Activated T-cell treated with anti-CD3 and anti-CD28 coated beads, Interleukin-2, amount 50 U/mL, for 1 hour (primary cell): ENCODE measurements around the gene PCA3.

Source experiments
- DNase-seq: peaks from one replicate; pipeline ENCODE4 v3.0.0-alpha.2; 2020

PCA3 gene

DNA sequence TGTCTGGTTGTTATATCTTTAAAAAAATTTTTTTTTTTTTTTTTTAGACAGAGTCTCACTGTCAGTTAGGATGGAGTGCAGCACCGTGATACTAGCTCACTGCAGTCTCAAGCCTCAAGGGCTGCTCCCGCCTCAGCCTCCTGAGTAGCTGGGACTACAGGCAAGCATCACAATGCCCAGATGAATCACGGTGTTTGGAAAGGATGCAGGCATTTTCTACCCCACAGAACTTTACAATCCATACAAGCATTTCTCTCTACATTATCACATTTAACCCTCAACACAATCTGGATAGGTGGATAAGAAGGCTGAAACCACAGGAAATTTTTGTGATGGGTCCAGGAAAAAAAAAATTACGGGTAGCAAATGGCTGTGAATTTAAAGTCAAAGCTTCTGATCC is 5.8 kb upstream of the PCA3 start:
- DNase-seq, result no peak

DNA sequence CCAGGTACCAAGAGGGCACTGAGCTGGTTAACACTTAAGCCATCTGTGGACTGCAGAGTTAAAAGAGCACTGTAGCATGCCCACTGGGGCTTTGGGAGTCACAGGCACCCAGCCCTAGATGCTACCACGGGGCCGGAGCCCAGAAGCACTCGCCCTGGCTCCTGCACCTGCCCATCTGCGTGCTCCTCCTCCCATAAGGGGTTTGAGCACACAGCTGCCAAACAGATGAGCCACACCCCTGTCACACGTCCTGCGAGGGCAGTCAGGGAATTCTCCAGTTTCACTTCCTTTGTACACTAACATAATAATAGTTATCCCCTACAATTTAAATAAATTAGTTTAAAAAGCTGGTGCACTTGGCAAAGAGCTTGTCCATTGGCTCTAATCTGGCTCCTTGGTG is 4.5 kb upstream of the PCA3 start:
- no peak for DNase-seq

DNA sequence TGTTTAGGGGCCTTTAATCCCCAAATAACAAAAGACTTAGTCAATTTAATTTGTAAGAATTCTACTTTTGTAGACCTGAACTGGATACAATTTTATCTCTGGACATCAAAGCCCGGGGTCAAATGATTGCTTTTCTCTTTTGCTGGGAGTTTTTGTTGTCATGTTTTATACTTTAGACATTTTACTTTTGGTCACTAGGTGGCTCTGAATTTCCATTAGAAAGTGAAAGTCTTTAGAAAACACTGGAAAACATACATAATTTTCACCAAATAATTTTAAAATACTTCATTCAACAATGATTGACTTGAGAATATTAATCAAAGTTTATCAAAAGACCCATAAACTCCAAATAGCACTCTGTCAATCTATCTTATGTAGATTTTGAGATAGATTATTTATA is 2.8 kb upstream of the PCA3 start:
- no peak for DNase-seq

GRCh38 chr9:76766126-76766525 is 1.9 kb downstream of the PCA3 start:
- DNase-seq, result no peak

- no peak for DNase-seq
Observed at GRCh38 chr9:76772686-76773445, 8.6 kb downstream of the PCA3 start.

DNA sequence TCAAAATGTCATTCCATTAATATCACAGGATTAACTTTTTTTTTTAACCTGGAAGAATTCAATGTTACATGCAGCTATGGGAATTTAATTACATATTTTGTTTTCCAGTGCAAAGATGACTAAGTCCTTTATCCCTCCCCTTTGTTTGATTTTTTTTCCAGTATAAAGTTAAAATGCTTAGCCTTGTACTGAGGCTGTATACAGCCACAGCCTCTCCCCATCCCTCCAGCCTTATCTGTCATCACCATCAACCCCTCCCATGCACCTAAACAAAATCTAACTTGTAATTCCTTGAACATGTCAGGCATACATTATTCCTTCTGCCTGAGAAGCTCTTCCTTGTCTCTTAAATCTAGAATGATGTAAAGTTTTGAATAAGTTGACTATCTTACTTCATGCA is 20.6 kb downstream of the PCA3 start:
- DNase-seq, result no peak

DNA sequence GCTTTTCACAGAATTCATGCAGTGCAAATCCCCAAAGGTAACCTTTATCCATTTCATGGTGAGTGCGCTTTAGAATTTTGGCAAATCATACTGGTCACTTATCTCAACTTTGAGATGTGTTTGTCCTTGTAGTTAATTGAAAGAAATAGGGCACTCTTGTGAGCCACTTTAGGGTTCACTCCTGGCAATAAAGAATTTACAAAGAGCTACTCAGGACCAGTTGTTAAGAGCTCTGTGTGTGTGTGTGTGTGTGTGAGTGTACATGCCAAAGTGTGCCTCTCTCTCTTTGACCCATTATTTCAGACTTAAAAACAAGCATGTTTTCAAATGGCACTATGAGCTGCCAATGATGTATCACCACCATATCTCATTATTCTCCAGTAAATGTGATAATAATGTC is 21.3 kb downstream of the PCA3 start:
- no peak for DNase-seq

DNA sequence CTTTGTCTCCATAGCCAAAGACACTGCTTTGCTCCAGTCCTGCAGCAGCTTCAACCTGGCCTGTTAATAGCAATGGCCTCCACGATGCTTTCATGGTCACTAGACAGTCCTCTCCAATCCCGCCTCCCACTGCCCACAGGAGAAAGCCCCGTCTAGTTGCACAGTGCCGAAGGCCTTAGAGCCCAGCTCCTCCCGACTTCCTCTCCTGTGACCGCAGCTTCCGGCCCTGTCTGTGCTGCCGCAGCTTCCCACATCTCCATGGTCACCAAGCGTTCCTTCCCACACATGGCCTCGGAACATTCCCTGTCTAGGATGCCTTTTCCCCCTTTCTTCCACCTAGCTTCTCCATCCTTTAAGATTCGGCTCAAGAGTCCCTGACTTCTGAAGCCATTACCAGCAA is 23.4 kb downstream of the PCA3 start:
- DNase-seq, result no peak

DNA sequence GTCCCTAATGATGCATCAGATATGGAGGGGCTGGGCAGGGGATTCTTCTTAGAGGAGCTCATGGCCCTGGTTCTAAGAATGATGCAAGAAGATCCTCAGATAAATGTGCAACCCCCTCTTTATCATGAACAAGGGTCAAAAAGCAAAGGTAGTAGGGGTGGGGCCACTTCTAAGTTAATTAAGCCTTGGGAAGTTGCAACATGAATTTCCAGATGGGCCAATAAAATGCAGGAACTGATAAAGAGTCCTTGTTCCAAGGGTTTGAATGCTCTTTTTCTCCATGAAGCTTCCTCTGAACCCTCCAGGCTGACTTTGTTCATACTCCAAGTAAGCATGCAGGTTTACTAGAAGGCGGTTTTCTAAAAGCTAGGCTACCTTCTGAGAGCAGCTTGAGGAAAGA is 25.6 kb downstream of the PCA3 start:
- DNase-seq, result no peak

DNA sequence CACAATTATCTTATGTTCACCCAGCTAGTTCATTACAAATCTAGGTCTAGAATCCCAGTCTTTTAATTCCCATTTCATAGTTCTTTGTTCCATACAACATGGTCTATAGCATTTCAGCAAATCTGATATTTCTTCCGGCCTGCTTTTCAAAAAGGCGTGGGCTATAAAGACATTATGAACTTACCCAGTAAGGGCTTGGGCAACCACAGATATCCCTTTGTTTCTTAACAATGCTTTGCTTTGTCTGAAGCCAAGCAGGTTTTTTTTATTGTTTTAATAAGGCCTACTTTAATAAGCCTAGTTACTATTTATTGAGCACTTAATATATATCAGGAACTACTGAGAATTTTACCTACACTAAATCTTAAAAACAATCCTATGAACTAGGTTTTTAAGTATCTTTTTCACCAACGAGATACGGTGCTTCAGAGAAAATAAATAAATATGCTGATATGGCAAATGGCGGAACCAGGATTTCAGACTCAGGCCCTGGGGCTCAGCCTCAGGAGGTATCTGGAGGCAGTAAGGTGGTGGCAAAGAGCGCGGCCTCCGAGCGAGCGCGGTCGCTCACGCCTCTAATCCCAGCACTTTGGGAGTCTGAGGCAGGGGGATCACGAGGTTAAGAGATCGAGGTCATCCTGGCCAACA is 29.7 kb downstream of the PCA3 start:
- DNase-seq, result no peak

- no peak for DNase-seq
Observed at GRCh38 chr9:76796296-76796695, 32.1 kb downstream of the PCA3 start.

- DNase-seq, result no peak
Observed at GRCh38 chr9:76798527-76798926, 34.3 kb downstream of the PCA3 start.

DNA sequence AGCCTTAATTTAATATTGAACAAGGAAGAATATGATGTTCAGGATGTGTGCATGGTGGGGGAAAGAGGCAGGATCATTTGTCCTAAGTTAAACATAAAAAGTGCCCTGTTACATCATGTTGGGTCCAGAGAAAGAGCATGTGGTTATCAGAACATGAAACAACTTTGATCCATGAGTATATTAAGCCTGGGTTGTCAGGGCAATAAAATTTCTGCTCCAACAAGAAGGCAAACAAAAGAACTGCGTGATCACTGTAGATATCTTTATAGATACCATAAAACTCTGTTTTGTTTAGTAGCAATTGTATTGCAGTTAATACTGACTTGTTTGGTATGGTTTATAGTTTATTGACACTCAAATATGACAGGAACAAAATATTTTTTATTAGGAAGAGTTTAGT is 35.2 kb downstream of the PCA3 start:
- DNase-seq, result no peak

DNA sequence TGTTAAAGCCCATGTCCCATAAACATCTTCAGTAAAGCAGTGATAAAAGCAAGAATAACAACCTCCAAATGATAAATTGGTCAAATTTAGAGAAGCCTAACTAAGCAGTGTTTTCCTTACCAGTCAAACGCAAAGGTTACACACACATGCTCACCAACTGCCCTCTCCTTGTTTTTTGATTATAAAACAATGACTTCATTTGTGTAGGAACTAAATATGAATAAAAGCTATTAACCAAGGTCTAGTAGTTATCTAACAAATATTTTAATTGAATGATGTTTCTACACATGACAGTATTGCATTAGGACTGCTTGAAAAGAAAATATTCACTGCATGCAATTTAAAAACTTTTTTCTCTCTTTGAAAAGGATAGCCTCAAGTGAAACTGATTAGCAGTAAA is 36.7 kb downstream of the PCA3 start:
- no peak for DNase-seq

- DNase-seq, result no peak
Observed at GRCh38 chr9:76803083-76803482, 38.8 kb downstream of the PCA3 start.

GRCh38 chr9:76803762-76804161 is 39.5 kb downstream of the PCA3 start:
- no peak for DNase-seq

DNA sequence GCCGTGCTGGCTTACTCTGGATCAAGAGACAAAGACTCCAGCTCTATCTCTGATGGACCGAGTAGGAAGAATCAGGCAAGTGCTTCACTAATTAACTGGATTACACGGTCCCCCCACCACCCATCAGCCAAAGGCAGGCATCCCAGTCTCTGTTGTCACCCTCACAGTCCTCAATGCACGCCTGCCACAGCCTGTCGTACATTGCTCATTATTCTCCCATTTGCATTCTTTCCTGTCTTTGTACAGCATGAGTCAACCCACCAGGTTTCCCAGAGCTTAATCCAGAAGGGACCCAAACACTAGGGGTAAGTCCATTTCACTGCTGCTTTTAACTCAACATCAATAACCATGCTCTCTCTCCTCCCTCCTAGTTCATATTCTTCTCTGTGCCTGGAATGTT is 44.4 kb downstream of the PCA3 start:
- no peak for DNase-seq

DNA sequence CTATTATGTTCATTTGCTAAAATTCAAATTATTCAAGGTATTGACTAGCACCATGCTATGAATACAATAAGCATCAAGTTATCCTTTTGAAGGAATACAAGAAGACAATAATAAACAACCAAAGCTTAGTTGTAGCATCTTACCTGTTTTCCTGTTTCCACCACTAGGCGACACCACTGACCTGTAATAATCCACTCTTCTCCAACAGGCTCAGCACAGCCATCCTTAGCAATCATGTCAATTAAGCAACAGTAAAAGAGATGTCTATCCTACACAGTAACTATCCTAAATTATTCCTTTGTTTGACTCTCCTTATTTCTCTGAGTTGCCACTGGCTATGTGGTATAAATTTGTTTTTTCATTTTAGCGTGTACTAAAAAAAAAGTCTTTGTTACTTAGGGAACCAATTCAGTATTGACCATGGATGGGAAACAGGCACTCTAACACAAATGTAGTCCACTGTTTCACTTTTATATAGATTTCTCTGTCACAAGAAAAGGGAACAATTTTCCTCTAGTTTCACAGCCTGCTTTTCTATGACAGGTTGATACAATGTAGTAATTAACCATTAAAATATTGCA is 46.2 kb downstream of the PCA3 start:
- no peak for DNase-seq

DNA sequence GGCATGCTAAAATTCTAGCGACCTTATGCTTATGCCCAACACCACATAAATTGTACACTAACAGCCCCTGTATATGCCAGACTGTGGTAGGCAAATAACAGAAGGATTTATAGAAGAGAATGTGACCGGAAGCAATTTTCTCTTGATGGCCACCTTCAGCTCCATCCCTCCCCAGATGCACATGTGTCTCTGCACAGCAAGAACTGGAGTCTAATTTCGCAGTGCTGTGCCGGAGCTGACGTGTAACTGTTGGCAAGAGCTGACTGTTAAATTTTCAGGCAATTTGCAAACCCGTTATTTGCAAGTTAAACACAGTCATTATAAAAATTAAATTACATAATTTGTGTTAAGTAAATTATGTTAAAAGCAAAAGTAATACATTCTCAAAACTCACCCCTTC is 48.4 kb downstream of the PCA3 start:
- DNase-seq, result no peak

DNA sequence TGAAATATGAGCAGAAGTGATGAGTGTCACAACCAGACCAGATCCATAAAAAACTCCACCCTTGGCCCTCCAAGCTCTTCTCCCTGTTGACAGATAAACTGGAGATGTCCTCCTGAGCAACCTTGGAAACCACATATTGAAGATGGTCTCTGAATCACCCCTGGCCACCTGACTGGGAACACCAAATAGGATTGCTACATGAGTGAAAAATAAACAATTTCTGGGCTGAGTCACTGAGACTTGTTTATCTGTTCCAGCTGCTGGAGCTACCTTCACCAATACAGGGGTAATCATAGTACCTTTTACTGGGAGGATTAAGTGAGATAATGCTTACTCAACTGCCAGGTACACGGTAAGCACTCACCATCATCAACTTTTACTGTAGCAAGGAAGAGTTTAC is 53.3 kb downstream of the PCA3 start:
- no peak for DNase-seq

- no peak for DNase-seq
Observed at GRCh38 chr9:76818271-76818670, 54.0 kb downstream of the PCA3 start.

- no peak for DNase-seq
Observed at GRCh38 chr9:76820431-76820830, 56.2 kb downstream of the PCA3 start.

DNA sequence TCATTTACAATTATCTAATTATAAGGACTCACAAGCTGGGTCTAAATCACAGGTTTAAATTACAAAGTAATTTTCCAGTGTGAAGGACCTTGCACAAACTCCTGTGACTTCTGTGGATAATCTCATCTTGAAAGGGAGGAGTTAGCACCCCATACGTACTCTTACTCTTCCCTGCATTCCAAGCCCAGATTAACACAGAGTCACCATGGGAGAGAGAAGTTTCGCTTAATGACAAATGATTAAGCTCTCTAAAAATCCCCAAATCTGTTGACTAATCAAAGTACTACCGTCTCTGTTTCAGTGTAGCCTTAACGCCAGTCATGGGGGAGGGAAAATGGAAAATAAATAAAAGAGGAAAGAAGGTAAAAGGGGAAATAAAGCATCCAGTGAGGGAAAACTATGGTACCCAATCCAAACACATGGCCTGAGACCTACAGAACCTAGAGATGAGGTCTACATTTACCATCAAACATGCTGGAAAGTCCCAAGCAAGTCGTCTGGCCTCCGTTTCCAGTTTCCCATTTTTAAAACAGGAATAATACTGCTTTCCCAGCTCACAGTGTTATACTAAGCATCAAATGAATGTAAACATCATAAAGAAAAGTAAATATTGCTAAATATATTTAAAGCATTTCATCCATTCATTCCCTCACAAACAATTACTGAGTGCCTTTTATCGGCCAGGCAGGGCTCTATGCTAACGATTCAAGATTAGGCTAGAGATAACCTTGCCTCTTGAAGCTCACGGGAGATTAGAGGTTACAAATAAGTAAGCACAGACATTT is 63.2 kb downstream of the PCA3 start:
- DNase-seq, result no peak

DNA sequence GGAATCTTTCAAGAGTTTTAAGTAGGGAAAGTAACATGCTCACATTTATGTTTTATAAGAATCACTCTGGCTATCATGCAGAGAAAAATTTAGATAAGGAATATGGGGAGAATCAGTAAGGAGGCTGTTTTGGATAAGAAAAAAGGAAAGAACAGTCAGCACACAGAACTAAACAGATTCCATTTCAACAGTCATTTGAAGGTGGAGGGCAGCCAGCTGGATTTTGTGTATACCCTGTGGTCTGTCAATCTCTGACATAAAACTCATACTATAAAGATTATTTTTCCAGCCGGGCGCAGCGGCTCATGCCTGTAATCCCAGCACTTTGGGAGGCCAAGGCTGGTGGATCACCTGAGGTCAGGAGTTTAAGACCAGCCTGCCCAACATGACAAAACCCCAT is 64.2 kb downstream of the PCA3 start:
- no peak for DNase-seq
